Panc1 (cell line): ENCODE measurements around the gene UBE2G2.

Experiments
- POLR2AphosphoS5 ChIP-seq: IDR thresholded peaks from 2 replicates; pipeline ENCODE4 v1.6.1; 2012; ENCODE audit warnings: mild to moderate bottlenecking, low read depth, low read length, moderate library complexity
- TCF7L2 ChIP-seq: IDR thresholded peaks from 2 replicates; pipeline ENCODE4 v1.6.1; 2011; ENCODE audit warnings: mild to moderate bottlenecking, low read depth, low read length, inconsistent platforms
- TF ChIP-seq, protein P1 (sequence below): fragments of 450-650 bp; IDR thresholded peaks from 2 replicates; pipeline ENCODE4 v1.5.1; 2017; ENCODE audit warnings: mild to moderate bottlenecking
- TF ChIP-seq, protein P2 (sequence below), 2 experiments: IDR thresholded peaks; 2 replicates each; pipeline ENCODE4 v1.6.1; 2011 to 2012; ENCODE audit warnings: low read depth in 2 of 2, control low read depth in 1 of 2, low read length in 1 of 2, mild to moderate bottlenecking in 1 of 2, moderate library complexity in 1 of 2; ENCODE audit not compliant: insufficient read depth in 1 of 2

DNA sequence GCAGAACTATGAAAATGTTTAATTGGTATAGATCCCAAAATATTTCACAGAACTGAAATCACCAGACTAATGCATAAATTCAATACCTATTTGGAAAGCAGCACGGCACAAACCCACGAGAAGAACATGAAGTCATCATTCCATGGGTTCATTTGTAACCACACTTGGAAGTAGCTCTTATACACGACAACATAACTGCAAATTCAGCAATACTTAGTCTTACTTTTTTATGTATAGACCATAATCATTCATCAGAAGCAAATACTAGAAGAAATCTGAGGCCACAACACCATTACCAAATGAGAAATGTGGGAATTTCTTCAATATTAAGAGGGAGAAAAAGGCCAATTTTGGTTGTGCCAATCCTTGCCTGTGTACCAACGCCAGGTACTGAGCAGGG lies 4.2 kb upstream of the UBE2G2 start:
- TF ChIP-seq, protein P1, sequence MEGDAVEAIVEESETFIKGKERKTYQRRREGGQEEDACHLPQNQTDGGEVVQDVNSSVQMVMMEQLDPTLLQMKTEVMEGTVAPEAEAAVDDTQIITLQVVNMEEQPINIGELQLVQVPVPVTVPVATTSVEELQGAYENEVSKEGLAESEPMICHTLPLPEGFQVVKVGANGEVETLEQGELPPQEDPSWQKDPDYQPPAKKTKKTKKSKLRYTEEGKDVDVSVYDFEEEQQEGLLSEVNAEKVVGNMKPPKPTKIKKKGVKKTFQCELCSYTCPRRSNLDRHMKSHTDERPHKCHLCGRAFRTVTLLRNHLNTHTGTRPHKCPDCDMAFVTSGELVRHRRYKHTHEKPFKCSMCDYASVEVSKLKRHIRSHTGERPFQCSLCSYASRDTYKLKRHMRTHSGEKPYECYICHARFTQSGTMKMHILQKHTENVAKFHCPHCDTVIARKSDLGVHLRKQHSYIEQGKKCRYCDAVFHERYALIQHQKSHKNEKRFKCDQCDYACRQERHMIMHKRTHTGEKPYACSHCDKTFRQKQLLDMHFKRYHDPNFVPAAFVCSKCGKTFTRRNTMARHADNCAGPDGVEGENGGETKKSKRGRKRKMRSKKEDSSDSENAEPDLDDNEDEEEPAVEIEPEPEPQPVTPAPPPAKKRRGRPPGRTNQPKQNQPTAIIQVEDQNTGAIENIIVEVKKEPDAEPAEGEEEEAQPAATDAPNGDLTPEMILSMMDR, result no peak
- no peak for TF ChIP-seq POLR2AphosphoS5
- TF ChIP-seq, protein P2, sequence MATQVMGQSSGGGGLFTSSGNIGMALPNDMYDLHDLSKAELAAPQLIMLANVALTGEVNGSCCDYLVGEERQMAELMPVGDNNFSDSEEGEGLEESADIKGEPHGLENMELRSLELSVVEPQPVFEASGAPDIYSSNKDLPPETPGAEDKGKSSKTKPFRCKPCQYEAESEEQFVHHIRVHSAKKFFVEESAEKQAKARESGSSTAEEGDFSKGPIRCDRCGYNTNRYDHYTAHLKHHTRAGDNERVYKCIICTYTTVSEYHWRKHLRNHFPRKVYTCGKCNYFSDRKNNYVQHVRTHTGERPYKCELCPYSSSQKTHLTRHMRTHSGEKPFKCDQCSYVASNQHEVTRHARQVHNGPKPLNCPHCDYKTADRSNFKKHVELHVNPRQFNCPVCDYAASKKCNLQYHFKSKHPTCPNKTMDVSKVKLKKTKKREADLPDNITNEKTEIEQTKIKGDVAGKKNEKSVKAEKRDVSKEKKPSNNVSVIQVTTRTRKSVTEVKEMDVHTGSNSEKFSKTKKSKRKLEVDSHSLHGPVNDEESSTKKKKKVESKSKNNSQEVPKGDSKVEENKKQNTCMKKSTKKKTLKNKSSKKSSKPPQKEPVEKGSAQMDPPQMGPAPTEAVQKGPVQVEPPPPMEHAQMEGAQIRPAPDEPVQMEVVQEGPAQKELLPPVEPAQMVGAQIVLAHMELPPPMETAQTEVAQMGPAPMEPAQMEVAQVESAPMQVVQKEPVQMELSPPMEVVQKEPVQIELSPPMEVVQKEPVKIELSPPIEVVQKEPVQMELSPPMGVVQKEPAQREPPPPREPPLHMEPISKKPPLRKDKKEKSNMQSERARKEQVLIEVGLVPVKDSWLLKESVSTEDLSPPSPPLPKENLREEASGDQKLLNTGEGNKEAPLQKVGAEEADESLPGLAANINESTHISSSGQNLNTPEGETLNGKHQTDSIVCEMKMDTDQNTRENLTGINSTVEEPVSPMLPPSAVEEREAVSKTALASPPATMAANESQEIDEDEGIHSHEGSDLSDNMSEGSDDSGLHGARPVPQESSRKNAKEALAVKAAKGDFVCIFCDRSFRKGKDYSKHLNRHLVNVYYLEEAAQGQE (IDR thresholded peaks at IDR 0.05; ENCODE audit: insufficient read depth in 1 of 2, low read depth in 2 of 2, low read length in 1 of 2), result no peak
- TF ChIP-seq TCF7L2, result no peak
